Liver (tissue), 9 donors: Measurements from ENCODE around the gene PODN. TPM values are rescaled to one million over a fixed set of nuclear protein-coding genes. Genes with fewer than 3 reads are reported as not detected.

Experiments
- DNase-seq: peaks from one replicate; pipeline ENCODE4 v3.0.0-alpha.2; 2017; ENCODE audit warnings: low spot score
- H3K27ac ChIP-seq, 2 donors: one replicate each; pipeline ENCODE4 v1.7.0; 2013; ENCODE audit warnings: inconsistent platforms in 2 of 2, low read length in 2 of 2, control low read depth in 1 of 2, low read depth in 1 of 2, mild to moderate bottlenecking in 1 of 2
- H3K27me3 ChIP-seq, 4 donors: one replicate each; pipeline versions ENCODE4 v1.6.1 to v1.7.0; 2013; ENCODE audit warnings: low read length in 3 of 4, inconsistent platforms in 1 of 4, mild to moderate bottlenecking in 1 of 4, moderate library complexity in 1 of 4; ENCODE audit not compliant: control insufficient read depth in 4 of 4, insufficient read depth in 4 of 4
- H3K36me3 ChIP-seq, 4 donors: one replicate each; pipeline versions ENCODE4 v1.6.1 to v1.7.0; 2013; ENCODE audit warnings: low read length in 3 of 4, mild to moderate bottlenecking in 3 of 4, low read depth in 1 of 4, moderate library complexity in 1 of 4; ENCODE audit not compliant: control insufficient read depth in 4 of 4, insufficient read depth in 3 of 4
- H3K4me1 ChIP-seq, 4 donors: one replicate each; pipeline versions ENCODE4 v1.6.1 to v1.7.0; 2013; ENCODE audit warnings: low read length in 3 of 4, mild to moderate bottlenecking in 3 of 4, moderate library complexity in 1 of 4; ENCODE audit not compliant: control insufficient read depth in 4 of 4, insufficient read depth in 4 of 4
- H3K4me3 ChIP-seq, 3 donors: one replicate each; pipeline versions ENCODE4 v1.6.1 to v1.7.0; 2013; ENCODE audit warnings: low read length in 3 of 3, control low read depth in 1 of 3, low read depth in 1 of 3, mild to moderate bottlenecking in 1 of 3
- H3K9ac ChIP-seq, 2 donors: one replicate each; pipeline ENCODE4 v1.7.0; 2013; ENCODE audit warnings: low read length in 2 of 2, mild to moderate bottlenecking in 2 of 2, moderate library complexity in 2 of 2, control low read depth in 1 of 2, low read depth in 1 of 2
- H3K9me3 ChIP-seq, 4 donors: one replicate each; pipeline versions ENCODE4 v1.6.1 to v1.7.0; 2013; ENCODE audit warnings: low read length in 3 of 4; ENCODE audit not compliant: control insufficient read depth in 4 of 4
- ATF3 ChIP-seq: IDR thresholded peaks from 2 replicates; pipeline ENCODE4 v1.6.1; 2016; ENCODE audit warnings: antibody characterized with exemption
- EGR1 ChIP-seq, 2 donors: IDR thresholded peaks; 2 replicates each; pipeline ENCODE4 v1.6.1; 2016 to 2018; ENCODE audit warnings: antibody characterized with exemption in 2 of 2, low read depth in 2 of 2
- FOXA1 ChIP-seq: IDR thresholded peaks from 2 replicates; pipeline ENCODE4 v1.6.1; 2016; ENCODE audit warnings: antibody characterized with exemption
- FOXA2 ChIP-seq: IDR thresholded peaks from 2 replicates; pipeline ENCODE4 v1.6.1; 2016; ENCODE audit warnings: antibody characterized with exemption
- GABPA ChIP-seq, 2 donors: IDR thresholded peaks in 1 of 2; conservative IDR thresholded peaks in 1 of 2; 2 replicates each; pipeline ENCODE4 v1.6.1; 2016; ENCODE audit warnings: antibody characterized with exemption in 2 of 2, mild to moderate bottlenecking in 1 of 2, moderate library complexity in 1 of 2
- HNF4A ChIP-seq, 2 donors: conservative IDR thresholded peaks; 2 replicates each; pipeline ENCODE4 v1.6.1; 2016; ENCODE audit warnings: antibody characterized with exemption in 2 of 2, mild to moderate bottlenecking in 2 of 2
- HNF4G ChIP-seq: IDR thresholded peaks from 2 replicates; pipeline ENCODE4 v1.6.1; 2016; ENCODE audit warnings: antibody characterized with exemption
- JUND ChIP-seq, 2 donors: IDR thresholded peaks; 2 replicates each; pipeline ENCODE4 v1.6.1; 2016; ENCODE audit warnings: antibody characterized with exemption in 2 of 2
- MAX ChIP-seq: IDR thresholded peaks from 2 replicates; pipeline ENCODE4 v1.6.1; 2016; ENCODE audit warnings: antibody characterized with exemption
- NR2F2 ChIP-seq: IDR thresholded peaks from 2 replicates; pipeline ENCODE4 v1.6.1; 2016; ENCODE audit warnings: antibody characterized with exemption
- RAD21 ChIP-seq, 2 donors: IDR thresholded peaks; 2 replicates each; pipeline ENCODE4 v1.6.1; 2016; ENCODE audit warnings: antibody characterized with exemption in 2 of 2, mild to moderate bottlenecking in 2 of 2
- RXRA ChIP-seq, 2 donors: IDR thresholded peaks; 2 replicates each; pipeline ENCODE4 v1.6.1; 2017 to 2018; ENCODE audit warnings: antibody characterized with exemption in 2 of 2, mild to moderate bottlenecking in 1 of 2
- TAF1 ChIP-seq: conservative IDR thresholded peaks from 2 replicates; pipeline ENCODE4 v1.6.1; 2016; ENCODE audit warnings: antibody characterized with exemption, mild to moderate bottlenecking
- YY1 ChIP-seq: IDR thresholded peaks from 2 replicates; pipeline ENCODE4 v1.6.1; 2016; ENCODE audit warnings: antibody characterized with exemption, mild to moderate bottlenecking
- ZBTB33 ChIP-seq: IDR thresholded peaks from 2 replicates; pipeline ENCODE4 v1.6.1; 2016; ENCODE audit warnings: antibody characterized with exemption
- WGBS: extraction: QIAGEN DNeasy Blood & Tissue Kit; methylation state at CpG from one replicate; pipeline ENCODE4 v1.1.7; 2013; 5-methylcytosine and 5-hydroxymethylcytosine counted together
- polyA plus RNA-seq, 2 donors: library from polyadenylated mRNA; stranded (reverse) in 1 of 2; unstranded in 1 of 2; fragments of 200-250 nt in 1 of 2; fragments of >200 nt in 1 of 2; fragmentation: Nextera tagmentation in 1 of 2; extraction: Ambion mirVana in 1 of 2; gene quantifications; one replicate each; pipeline versions ENCODE4 v1.2.1 to v1.2.3, GENCODE V29; 2013 to 2015
- total RNA-seq, 2 donors: library from RNA; depleted of rRNA; stranded (reverse); fragments of >200 nt; gene quantifications; one replicate each; pipeline ENCODE4 v1.2.3, GENCODE V29; 2014
- TF ChIP-seq, protein P1 (sequence below): IDR thresholded peaks from 2 replicates; pipeline ENCODE4 v1.6.1; 2016; ENCODE audit warnings: antibody characterized with exemption, mild to moderate bottlenecking
- donor health status: healthy.
- donor health status: healthy.
- donor health status: healthy.
- donor health status: healthy.
- donor health status: healthy.

Gene PODN
- total and polyA plus RNA-seq, 4 donors, result 1.9 to 10.8 (median 6.3) TPM

DNA sequence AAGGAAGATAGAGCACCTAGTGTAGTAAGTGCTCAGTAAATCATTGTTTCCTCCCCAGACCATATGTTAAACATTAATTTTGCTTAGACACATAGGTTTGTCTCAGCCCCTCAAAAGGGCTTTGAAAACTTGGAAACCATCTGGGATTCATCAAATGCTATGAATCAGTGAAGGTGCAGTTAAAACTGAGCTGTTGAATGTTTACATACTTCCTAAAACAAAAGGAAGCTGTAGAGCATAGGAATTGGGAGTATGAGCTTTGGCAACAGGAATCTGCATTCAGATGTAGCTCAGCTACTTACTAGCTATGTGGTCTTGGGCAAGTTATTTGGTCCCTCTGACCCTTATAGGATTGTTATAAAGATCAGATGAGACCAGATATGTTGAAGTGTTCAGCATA lies 18.7 kb upstream of the PODN start:
- TF ChIP-seq JUND (IDR thresholded peaks at IDR 0.05) (no peak), HNF4A (conservative IDR thresholded peaks at IDR 0.05) (no peak), FOXA1 (no peak), ZBTB33 (no peak), MAX (no peak), HNF4G (no peak), EGR1 (IDR thresholded peaks at IDR 0.05; ENCODE audit: low read depth in 2 of 2) (no peak), RXRA (IDR thresholded peaks at IDR 0.05) (no peak), RAD21 (IDR thresholded peaks at IDR 0.05) (no peak), FOXA2 (no peak), ATF3 (no peak), YY1 (no peak), NR2F2 (no peak), GABPA (IDR thresholded peaks at IDR 0.05 in 1 of 2, conservative IDR thresholded peaks at IDR 0.05 in 1 of 2) (no peak)
- TF ChIP-seq, protein P1, sequence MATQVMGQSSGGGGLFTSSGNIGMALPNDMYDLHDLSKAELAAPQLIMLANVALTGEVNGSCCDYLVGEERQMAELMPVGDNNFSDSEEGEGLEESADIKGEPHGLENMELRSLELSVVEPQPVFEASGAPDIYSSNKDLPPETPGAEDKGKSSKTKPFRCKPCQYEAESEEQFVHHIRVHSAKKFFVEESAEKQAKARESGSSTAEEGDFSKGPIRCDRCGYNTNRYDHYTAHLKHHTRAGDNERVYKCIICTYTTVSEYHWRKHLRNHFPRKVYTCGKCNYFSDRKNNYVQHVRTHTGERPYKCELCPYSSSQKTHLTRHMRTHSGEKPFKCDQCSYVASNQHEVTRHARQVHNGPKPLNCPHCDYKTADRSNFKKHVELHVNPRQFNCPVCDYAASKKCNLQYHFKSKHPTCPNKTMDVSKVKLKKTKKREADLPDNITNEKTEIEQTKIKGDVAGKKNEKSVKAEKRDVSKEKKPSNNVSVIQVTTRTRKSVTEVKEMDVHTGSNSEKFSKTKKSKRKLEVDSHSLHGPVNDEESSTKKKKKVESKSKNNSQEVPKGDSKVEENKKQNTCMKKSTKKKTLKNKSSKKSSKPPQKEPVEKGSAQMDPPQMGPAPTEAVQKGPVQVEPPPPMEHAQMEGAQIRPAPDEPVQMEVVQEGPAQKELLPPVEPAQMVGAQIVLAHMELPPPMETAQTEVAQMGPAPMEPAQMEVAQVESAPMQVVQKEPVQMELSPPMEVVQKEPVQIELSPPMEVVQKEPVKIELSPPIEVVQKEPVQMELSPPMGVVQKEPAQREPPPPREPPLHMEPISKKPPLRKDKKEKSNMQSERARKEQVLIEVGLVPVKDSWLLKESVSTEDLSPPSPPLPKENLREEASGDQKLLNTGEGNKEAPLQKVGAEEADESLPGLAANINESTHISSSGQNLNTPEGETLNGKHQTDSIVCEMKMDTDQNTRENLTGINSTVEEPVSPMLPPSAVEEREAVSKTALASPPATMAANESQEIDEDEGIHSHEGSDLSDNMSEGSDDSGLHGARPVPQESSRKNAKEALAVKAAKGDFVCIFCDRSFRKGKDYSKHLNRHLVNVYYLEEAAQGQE, result no peak
- no peak for DNase-seq
- no peak overlapping the region for H3K27ac ChIP-seq
- no peak overlapping the region for H3K9ac ChIP-seq
- no peak overlapping the region for H3K4me3 ChIP-seq
- peaks cover 1 to 9% (median 3%) of the 10 kb centered on the region in 4 donors for H3K4me1 ChIP-seq
- no peaks in the 10 kb centered on the region for H3K9me3 ChIP-seq
- peaks cover 6 to 55% (median 48%) of the 10 kb centered on the region in 4 donors for H3K36me3 ChIP-seq
- no peaks in the 10 kb centered on the region for H3K27me3 ChIP-seq

DNA sequence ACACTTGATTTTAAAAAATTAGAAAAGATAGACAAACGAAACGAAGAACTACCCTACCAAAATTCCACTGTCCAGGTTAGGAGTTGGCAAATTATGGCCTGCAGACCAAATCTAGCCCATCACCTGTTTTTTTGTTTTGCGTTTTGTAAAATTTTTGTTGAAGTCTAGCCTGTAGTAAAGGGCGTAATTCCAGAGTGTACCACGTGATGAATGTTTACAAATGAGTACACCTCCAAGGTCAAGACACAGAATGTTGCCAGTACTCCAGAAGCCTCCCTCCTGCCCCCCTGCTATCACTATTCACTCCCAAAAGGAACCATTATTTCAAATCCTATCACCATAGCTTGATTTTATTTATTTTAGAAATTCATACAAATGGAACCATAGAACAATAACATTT lies 17.1 kb upstream of the PODN start:
- no peak overlapping the region for H3K27ac ChIP-seq
- no peaks in the 10 kb centered on the region for H3K9me3 ChIP-seq
- peaks cover 8 to 53% (median 48%) of the 10 kb centered on the region in 4 donors for H3K36me3 ChIP-seq
- H3K27me3 ChIP-seq, result no peaks in the 10 kb centered on the region
- TF ChIP-seq FOXA2 (no peak), TAF1 (no peak), FOXA1 (no peak), NR2F2 (no peak), YY1 (no peak), RAD21 (IDR thresholded peaks at IDR 0.05) (no peak)
- no peak for DNase-seq
- peaks cover 1 to 9% (median 3%) of the 10 kb centered on the region in 4 donors for H3K4me1 ChIP-seq
- H3K4me3 ChIP-seq, result no peak overlapping the region
- 85% methylated on average over 5 of the region's 5 CpGs for WGBS
- no peak overlapping the region for H3K9ac ChIP-seq
